DMS 273 (cell line): ENCODE measurements around the gene MICA.
"Not testable (repeated sequence)": the region's sequence is repeated elsewhere in the genome, so short reads cannot be mapped to it uniquely, and the experiment has no call there.

ENCODE experiments used
- DNase-seq: peaks from one replicate; lab custom pipeline; 2025; ENCODE audit not compliant: unreplicated experiment; lab: John Stamatoyannopoulos, UW

The MICA gene

DNA sequence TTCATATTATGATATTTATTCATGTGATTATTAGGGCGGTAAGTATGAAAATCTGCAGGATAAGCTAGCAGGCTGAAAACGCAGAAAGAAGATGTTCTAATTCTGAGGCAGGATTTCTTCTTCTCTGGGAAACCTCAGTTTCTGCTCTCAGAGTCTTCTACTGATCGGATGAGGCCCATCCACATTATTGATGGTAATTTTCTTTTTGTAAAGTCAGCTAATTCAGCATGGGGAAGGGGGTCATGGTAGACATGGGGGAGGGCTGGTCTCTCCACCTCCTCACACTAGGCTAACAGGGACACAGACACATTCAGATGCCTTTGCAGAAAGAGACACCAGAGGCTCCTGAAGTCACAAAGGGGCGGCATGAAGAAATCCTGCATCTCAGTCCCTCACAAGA, 21.7 kb upstream of the MICA start:
- no peak for DNase-seq

GRCh38 chr6:31383149-31383548, 20.2 kb upstream of the MICA start:
- no peak for DNase-seq

DNA sequence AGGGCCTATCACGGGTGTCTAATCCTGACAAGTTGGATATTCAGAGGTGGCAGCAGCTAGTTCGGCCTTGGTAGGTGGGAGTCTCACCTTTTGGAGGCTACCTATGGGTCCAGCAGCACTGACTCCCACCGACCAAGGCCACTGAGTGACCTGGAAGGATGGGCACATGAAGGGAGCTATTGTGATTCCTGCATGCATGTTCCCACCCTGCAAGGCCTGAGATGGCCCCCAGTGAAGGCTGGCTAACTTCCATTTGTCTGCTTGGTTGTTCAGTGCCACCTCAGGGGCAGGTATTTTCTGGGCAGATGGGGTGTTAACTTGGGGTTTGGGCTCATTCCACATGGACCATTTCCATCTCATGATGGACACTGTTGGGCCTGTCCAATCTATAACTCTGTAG, 18.4 kb upstream of the MICA start:
- no peak for DNase-seq

- no peak for DNase-seq
Measured at GRCh38 chr6:31386099-31386498, 17.3 kb upstream of the MICA start.

DNA sequence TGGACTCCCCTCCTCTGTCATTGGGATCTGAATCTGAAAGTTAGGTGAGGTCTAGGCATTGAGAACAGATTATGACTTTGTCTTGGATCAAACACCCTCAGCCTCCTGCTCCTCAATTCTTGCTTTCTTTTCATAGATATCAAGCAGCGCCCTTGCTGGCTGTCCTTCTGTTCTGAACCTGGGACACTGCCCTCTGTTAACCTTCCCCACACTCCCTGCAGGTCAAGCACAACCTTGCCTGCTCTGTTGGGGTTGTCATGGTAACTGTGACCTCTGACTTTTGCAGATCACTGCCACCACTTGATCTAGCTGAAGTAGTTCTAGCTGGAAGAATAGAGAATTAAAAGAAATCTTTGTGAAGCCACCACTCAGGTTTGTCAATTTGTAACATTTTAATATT, 16.4 kb upstream of the MICA start:
- DNase-seq = no peak

DNA sequence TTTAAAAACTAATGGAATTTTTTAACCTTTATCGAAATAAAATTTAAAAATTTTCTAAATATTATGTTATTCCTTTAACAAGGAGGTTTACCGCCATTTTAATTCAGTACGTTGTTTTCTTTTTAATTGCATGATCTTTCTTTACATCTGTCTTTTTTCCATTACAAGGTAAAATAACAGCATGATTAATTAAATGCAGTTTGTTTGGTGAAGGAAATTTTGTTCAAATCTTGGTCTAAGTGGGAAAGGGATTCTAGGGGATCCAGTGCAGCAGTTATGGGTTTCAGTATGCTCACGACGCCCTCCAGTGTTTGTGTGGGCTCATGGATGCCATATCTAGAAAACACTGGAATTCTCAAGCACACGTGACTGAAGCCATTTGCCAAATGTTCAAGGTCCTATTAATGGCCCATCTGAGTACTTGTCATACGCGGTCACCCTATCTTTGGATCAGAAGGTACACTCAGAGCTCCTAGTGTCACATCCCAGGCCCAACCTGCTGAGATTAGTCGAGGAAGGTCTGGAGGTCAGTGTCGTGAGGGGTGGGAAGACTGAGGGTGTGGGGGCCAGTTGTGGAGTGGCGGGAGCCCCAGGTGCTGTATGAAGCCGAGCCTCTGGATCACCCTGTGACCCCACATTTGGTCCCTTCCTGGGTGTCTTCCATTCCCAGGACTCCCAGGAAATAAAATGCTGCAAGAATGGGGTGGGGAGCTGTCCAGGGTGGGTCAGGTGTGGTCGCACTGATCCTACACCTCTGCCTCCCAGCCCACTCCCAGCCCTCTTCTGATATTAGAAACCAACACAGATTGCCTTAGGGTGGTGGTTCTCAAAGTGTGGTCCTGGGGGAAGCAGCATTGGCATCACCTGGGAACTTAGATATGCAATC, 14.2 kb upstream of the MICA start:
- DNase-seq = not testable (repeated sequence)

GRCh38 chr6:31389802-31390132, 13.6 kb upstream of the MICA start:
- not testable (repeated sequence) for DNase-seq

DNA sequence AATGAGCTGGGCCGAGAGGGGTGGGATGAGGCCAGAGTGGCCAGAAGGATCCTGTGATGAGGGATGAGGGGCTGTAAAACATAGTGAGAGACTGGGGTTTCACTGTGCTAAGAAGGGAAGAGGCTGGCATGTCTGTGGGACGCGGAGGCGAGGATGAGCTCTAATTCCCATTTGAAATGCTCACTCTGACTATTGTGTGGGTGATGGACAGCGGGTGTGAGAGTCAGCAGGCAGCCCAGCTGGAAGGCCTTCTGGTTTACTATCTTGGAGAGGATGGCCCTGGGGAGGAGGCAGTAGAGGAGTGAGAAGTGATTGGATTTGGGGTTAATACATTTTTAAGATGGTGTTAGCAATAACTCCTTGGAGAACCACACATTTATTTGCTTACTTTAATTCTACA, 9.5 kb upstream of the MICA start:
- DNase-seq = no peak

GRCh38 chr6:31394381-31394780, 9.0 kb upstream of the MICA start:
- no peak for DNase-seq

- no peak for DNase-seq
Measured at GRCh38 chr6:31395832-31396231, 7.6 kb upstream of the MICA start.

- peak; percentile 90 for DNase-seq
Measured at GRCh38 chr6:31396422-31397152, 6.8 kb upstream of the MICA start.

GRCh38 chr6:31397153-31397499, 6.3 kb upstream of the MICA start:
- DNase-seq = not testable (repeated sequence)

DNA sequence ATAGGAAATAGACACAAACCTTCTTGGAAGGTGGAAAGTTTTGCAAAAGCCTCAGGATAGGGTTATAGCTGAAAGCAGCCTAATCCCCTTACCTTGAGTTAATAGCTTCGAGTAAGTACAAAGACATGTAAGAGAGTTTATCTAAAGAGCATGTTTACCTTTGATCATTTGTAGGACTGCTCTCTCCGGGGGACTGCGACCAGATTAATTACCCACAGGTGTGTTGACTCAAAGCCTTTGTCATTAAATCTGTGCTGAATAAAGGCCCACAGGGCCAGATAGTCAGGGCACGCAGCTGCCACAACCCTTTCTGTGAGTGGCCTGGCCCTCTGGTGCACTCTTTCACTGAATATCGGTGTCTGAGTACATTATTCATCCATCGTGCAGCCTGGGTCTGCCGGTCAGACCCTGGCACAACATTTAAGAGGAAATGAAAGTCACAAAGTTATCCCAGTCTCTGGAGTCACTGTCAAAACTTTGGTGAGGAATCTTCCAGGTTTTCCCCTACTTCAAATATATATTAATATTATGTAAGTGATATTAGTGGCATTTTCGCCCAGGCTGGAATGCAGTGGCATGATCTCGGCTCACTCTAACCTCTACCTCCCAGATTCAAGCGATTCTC, 5.4 kb upstream of the MICA start:
- DNase-seq = no peak

DNA sequence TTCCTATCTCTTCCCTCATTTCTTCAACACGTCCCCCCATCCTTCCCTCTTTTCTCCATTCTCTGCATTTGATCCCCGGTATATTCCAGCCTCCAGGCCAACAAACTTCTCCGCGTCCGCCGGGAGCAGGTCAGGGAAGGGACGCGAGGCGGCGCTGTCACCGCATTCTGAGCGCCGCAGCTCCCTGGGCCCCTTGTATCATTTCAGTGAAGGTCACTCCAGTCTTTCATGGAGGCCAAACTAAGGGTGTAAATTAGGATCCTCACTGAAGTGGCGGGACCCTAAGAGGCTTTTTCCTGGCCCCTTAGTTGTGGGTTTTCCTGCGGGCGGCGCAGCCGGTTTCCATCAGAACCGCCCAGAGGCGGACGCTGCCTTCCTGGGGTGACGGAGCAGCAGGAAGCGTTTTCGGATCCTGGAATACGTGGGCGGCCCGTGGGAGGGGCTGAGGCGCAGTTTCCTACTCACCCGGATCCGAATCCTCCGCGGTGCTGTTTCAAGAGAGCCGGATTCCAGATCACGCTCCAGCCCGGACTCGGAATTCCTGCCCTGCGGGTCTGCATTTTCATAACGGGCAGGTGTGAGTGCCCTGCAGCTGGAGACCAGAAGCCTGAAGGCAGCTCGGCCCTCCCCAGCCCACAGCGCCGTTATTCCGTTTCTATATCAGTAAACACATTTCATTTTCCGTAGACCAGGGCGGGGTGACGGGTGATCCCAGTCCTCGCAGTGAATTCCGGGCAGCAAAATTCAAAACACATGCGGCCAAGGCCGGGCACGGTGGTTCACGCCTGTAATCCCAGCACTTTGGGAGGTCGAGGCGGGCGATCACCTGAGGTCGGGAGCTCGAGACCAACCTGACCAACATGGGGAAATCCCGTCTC, 3.6 kb upstream of the MICA start:
- peak; percentile 92 for DNase-seq

GRCh38 chr6:31400467-31401289, 2.7 kb upstream of the MICA start:
- peak; percentile 69 for DNase-seq

GRCh38 chr6:31401403-31401802, 2.0 kb upstream of the MICA start:
- DNase-seq = no peak

DNA sequence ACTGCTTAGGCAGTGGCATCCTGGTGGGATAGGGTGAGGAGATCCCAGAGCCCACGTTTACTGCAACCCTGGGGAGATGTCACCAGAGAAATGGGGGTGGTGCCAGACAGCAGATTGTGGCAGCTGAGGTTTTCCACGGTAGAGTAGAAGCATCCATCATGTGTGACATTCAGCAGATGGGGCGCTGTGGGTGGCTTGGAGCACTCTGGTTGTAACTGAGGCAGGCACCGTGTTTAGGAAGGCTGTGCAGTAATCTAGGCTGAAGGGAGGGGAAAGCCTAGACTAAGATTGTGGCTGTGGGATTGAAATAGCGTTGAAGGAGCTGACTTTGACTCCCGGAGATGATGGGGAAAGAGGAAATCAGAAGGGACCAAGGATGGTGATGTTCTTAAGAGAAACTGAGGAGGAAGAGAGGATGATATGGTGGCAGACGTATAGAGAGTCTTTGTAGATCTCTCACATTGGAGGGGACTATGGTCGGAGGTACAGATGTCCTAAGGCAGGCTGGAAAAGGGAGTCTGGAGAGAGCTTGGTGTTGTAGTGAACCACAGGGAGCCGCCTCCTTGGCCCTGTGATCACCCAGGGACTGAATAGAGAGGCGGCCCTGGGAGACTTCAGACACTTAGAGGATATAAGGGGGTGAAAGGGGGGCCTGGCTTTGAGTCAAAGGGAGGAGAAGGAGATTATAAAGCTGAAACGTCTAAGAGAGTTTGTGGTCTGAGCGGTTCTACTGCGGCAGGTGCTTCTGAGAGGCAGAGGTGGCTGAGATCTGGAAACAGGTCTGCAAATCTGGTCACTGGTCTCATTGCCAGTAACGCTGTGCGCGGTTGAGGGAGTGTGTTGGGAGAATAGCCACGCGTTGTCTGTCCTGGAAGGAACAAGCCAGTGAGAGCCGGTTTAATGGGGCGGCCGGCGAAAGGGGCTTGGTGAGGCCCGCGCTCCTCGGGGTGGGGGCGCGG, 792 bp upstream of the MICA start:
- DNase-seq = peak; percentile 60

- DNase-seq = not testable (repeated sequence)
Measured at GRCh38 chr6:31404061-31404364, 618 bp downstream of the MICA start.

GRCh38 chr6:31405996-31406395, 2.6 kb downstream of the MICA start:
- DNase-seq = no peak
